Panc1 (cell line): ENCODE measurements around the gene ACSS1.

Experiments
- CTCF ChIP-seq: fragments of 450-650 bp; IDR thresholded peaks from 2 replicates; pipeline ENCODE4 v1.5.1; 2017; ENCODE audit warnings: mild to moderate bottlenecking
- POLR2AphosphoS5 ChIP-seq: IDR thresholded peaks from 2 replicates; pipeline ENCODE4 v1.6.1; 2012; ENCODE audit warnings: mild to moderate bottlenecking, low read depth, low read length, moderate library complexity
- REST ChIP-seq, 2 experiments: IDR thresholded peaks; 2 replicates each; pipeline ENCODE4 v1.6.1; 2011 to 2012; ENCODE audit warnings: low read depth in 2 of 2, control low read depth in 1 of 2, low read length in 1 of 2, mild to moderate bottlenecking in 1 of 2, moderate library complexity in 1 of 2; ENCODE audit not compliant: insufficient read depth in 1 of 2
- TCF7L2 ChIP-seq: IDR thresholded peaks from 2 replicates; pipeline ENCODE4 v1.6.1; 2011; ENCODE audit warnings: mild to moderate bottlenecking, low read depth, low read length, inconsistent platforms

GRCh38 chr20:24983896-24984295 is 74.0 kb downstream of the ACSS1 start:
- TF ChIP-seq CTCF = no peak
- TF ChIP-seq REST (IDR thresholded peaks at IDR 0.05; ENCODE audit: insufficient read depth in 1 of 2, low read depth in 2 of 2, low read length in 1 of 2) = no peak
- no peak for TF ChIP-seq POLR2AphosphoS5
- TF ChIP-seq TCF7L2 = no peak
